HEK293 (cell line): Measurements from ENCODE around the gene EEF1A2.

Experiments
- FEZF1 ChIP-seq: fragments of 450-650 bp; formaldehyde crosslinking; IDR thresholded peaks from 2 replicates; pipeline ENCODE4 v1.5.1; 2016; ENCODE audit warnings: missing biosample characterization, missing genetic modification characterization
- GLI2 ChIP-seq: fragments of 450-650 bp; formaldehyde crosslinking; IDR thresholded peaks from 2 replicates; pipeline ENCODE4; 2017; ENCODE audit warnings: missing biosample characterization, missing genetic modification characterization, low read depth, borderline replicate concordance
- GLIS1 ChIP-seq: fragments of 450-650 bp; formaldehyde crosslinking; IDR thresholded peaks from 2 replicates; pipeline ENCODE4 v1.5.1; 2016; ENCODE audit warnings: missing biosample characterization, missing genetic modification characterization
- KLF7 ChIP-seq: fragments of 450-650 bp; formaldehyde crosslinking; IDR thresholded peaks from 2 replicates; pipeline ENCODE4 v1.5.1; 2016; ENCODE audit warnings: missing biosample characterization, missing genetic modification characterization, borderline replicate concordance
- KLF9 ChIP-seq: fragments of 450-650 bp; formaldehyde crosslinking; IDR thresholded peaks from 2 replicates; pipeline ENCODE4 v1.5.1; 2016; ENCODE audit warnings: missing biosample characterization, missing genetic modification characterization, low read depth
- SALL2 ChIP-seq: fragments of 450-650 bp; formaldehyde crosslinking; IDR thresholded peaks from 2 replicates; pipeline ENCODE4 v1.5.0; 2017; ENCODE audit warnings: missing biosample characterization, mild to moderate bottlenecking, missing genetic modification characterization, borderline replicate concordance
- SCRT1 ChIP-seq: fragments of 450-650 bp; formaldehyde crosslinking; IDR thresholded peaks from 2 replicates; pipeline ENCODE4 v1.5.1; 2016; ENCODE audit warnings: missing biosample characterization, missing genetic modification characterization, borderline replicate concordance
- SETDB1 ChIP-seq: IDR thresholded peaks from one replicate; pipeline ENCODE4 v1.6.1; 2017; ENCODE audit warnings: mild to moderate bottlenecking, low read length, moderate library complexity, mixed read lengths; ENCODE audit not compliant: insufficient read length
- TRIM28 ChIP-seq: IDR thresholded peaks from 2 replicates; pipeline ENCODE4 v1.6.1; 2011; ENCODE audit warnings: low read length, control low read depth, borderline replicate concordance
- YY2 ChIP-seq: fragments of 450-650 bp; formaldehyde crosslinking; IDR thresholded peaks from 2 replicates; pipeline ENCODE4 v1.5.1; 2016; ENCODE audit warnings: missing biosample characterization, missing genetic modification characterization
- ZBTB20 ChIP-seq: fragments of 450-650 bp; formaldehyde crosslinking; IDR thresholded peaks from 2 replicates; pipeline ENCODE4 v1.5.1; 2016; ENCODE audit warnings: missing biosample characterization, missing genetic modification characterization
- ZBTB7A ChIP-seq: fragments of 450-650 bp; formaldehyde crosslinking; IDR thresholded peaks from 2 replicates; pipeline ENCODE4 v1.5.1; 2016; ENCODE audit warnings: low read depth, missing biosample characterization, missing genetic modification characterization
- ZNF112 ChIP-seq: fragments of 450-650 bp; formaldehyde crosslinking; IDR thresholded peaks from 2 replicates; pipeline ENCODE4 v1.5.0; 2017; ENCODE audit warnings: missing biosample characterization, missing genetic modification characterization
- ZNF121 ChIP-seq: fragments of 450-650 bp; formaldehyde crosslinking; IDR thresholded peaks from 2 replicates; pipeline ENCODE4 v1.5.1; 2016; ENCODE audit warnings: missing biosample characterization, missing genetic modification characterization
- ZNF132 ChIP-seq: fragments of 450-650 bp; formaldehyde crosslinking; IDR thresholded peaks from 2 replicates; pipeline ENCODE4 v1.5.1; 2017; ENCODE audit warnings: missing biosample characterization, missing genetic modification characterization, borderline replicate concordance
- ZNF133 ChIP-seq: fragments of 450-650 bp; formaldehyde crosslinking; IDR thresholded peaks from 2 replicates; pipeline ENCODE4 v1.5.1; 2016; ENCODE audit warnings: missing biosample characterization, missing genetic modification characterization
- ZNF184 ChIP-seq: fragments of 450-650 bp; IDR thresholded peaks from 2 replicates; pipeline ENCODE4 v1.5.1; 2018; ENCODE audit warnings: missing biosample characterization, mild to moderate bottlenecking, missing genetic modification characterization
- ZNF221 ChIP-seq: fragments of 450-650 bp; formaldehyde crosslinking; IDR thresholded peaks from 2 replicates; pipeline ENCODE4 v1.5.1; 2017; ENCODE audit warnings: missing biosample characterization, missing genetic modification characterization, borderline replicate concordance
- ZNF24 ChIP-seq: fragments of 450-650 bp; formaldehyde crosslinking; IDR thresholded peaks from 2 replicates; pipeline ENCODE4 v1.5.1; 2016; ENCODE audit warnings: missing biosample characterization, missing genetic modification characterization
- ZNF544 ChIP-seq: fragments of 450-650 bp; formaldehyde crosslinking; IDR thresholded peaks from 2 replicates; pipeline ENCODE4 v1.5.0; 2017; ENCODE audit warnings: missing biosample characterization, missing genetic modification characterization
- ZNF549 ChIP-seq: fragments of 450-650 bp; IDR thresholded peaks from 2 replicates; pipeline ENCODE4 v1.5.1; 2018; ENCODE audit warnings: missing biosample characterization, missing genetic modification characterization, mild to moderate bottlenecking, inconsistent platforms, moderate library complexity
- ZNF610 ChIP-seq: fragments of 450-650 bp; formaldehyde crosslinking; IDR thresholded peaks from 2 replicates; pipeline ENCODE4 v1.5.1; 2016; ENCODE audit warnings: missing biosample characterization, missing genetic modification characterization, borderline replicate concordance
- ZNF626 ChIP-seq: fragments of 450-650 bp; sonication (Bioruptor Pico); formaldehyde crosslinking; IDR thresholded peaks from 2 replicates; pipeline ENCODE4 v1.5.1; 2018; ENCODE audit warnings: missing biosample characterization, missing genetic modification characterization, inconsistent platforms
- ZNF660 ChIP-seq: fragments of 450-650 bp; IDR thresholded peaks from 2 replicates; pipeline ENCODE4 v1.5.1; 2018; ENCODE audit warnings: missing biosample characterization, mild to moderate bottlenecking, missing genetic modification characterization
- ZNF670 ChIP-seq: fragments of 450-650 bp; formaldehyde crosslinking; IDR thresholded peaks from 2 replicates; pipeline ENCODE4 v1.5.1; 2016; ENCODE audit warnings: missing biosample characterization, missing genetic modification characterization, low read depth
- ZNF677 ChIP-seq: fragments of 450-650 bp; IDR thresholded peaks from 2 replicates; pipeline ENCODE4 v1.5.0; 2018; ENCODE audit warnings: missing biosample characterization, mild to moderate bottlenecking, missing genetic modification characterization, moderate library complexity
- ZNF777 ChIP-seq: fragments of 450-650 bp; formaldehyde crosslinking; IDR thresholded peaks from 2 replicates; pipeline ENCODE4 v1.5.1; 2017; ENCODE audit warnings: missing biosample characterization, missing genetic modification characterization, borderline replicate concordance
- ZNF791 ChIP-seq: fragments of 450-650 bp; formaldehyde crosslinking; IDR thresholded peaks from 2 replicates; pipeline ENCODE4 v1.5.1; 2016; ENCODE audit warnings: missing biosample characterization, missing genetic modification characterization
- ZSCAN30 ChIP-seq: fragments of 450-650 bp; IDR thresholded peaks from 2 replicates; pipeline ENCODE4 v1.5.1; 2018; ENCODE audit warnings: missing biosample characterization, mild to moderate bottlenecking, missing genetic modification characterization, moderate library complexity
- TF ChIP-seq, protein P1 (sequence below): fragments of 450-650 bp; formaldehyde crosslinking; IDR thresholded peaks from 2 replicates; pipeline ENCODE4 v1.5.1; 2016; ENCODE audit warnings: missing biosample characterization, missing genetic modification characterization
- TF ChIP-seq, protein P2 (sequence below): fragments of 450-650 bp; formaldehyde crosslinking; IDR thresholded peaks from 2 replicates; pipeline ENCODE4; 2016; ENCODE audit warnings: missing biosample characterization, missing genetic modification characterization
- TF ChIP-seq, protein P3 (sequence below): fragments of 450-650 bp; formaldehyde crosslinking; IDR thresholded peaks from 2 replicates; pipeline ENCODE4 v1.5.1; 2017; ENCODE audit warnings: missing biosample characterization, mild to moderate bottlenecking, missing genetic modification characterization, moderate library complexity
- TF ChIP-seq, protein P4 (sequence below): fragments of 450-650 bp; formaldehyde crosslinking; IDR thresholded peaks from 2 replicates; pipeline ENCODE4 v1.5.1; 2016; ENCODE audit warnings: missing biosample characterization, missing genetic modification characterization
- TF ChIP-seq, protein P5 (sequence below): fragments of 450-650 bp; formaldehyde crosslinking; IDR thresholded peaks from 2 replicates; pipeline ENCODE4 v1.5.1; 2016; ENCODE audit warnings: missing biosample characterization, missing genetic modification characterization, low read depth

EEF1A2 gene

DNA sequence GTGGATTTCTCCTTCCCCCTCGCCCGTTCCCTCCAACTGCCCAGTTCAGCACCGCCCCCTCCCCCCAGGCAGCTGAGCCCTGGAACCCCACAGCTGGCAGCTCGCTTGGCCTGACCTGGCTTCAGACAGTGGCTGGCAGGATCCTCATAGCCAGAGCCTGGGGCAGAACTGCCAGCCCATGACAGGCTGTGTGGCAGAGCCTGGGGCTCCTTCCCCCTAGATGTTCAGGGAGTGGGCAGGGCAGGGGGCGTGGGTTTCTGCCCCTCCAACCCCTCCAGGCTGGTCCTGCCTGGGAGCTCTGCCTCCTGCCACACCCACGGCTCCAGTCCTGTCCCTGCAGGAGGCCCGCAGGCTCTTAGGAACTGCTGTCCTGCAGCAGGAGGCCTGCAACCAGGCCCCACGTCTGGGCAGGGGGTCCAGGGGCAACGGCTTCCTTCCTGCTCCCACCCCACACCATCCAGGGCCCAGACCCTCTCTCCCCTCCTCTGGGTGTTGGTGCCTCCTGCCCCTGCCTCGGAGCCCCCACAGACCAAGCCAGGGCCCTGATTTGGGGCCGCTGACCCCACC is 16.8 kb downstream of the EEF1A2 start (continued):
- TF ChIP-seq, protein P1, sequence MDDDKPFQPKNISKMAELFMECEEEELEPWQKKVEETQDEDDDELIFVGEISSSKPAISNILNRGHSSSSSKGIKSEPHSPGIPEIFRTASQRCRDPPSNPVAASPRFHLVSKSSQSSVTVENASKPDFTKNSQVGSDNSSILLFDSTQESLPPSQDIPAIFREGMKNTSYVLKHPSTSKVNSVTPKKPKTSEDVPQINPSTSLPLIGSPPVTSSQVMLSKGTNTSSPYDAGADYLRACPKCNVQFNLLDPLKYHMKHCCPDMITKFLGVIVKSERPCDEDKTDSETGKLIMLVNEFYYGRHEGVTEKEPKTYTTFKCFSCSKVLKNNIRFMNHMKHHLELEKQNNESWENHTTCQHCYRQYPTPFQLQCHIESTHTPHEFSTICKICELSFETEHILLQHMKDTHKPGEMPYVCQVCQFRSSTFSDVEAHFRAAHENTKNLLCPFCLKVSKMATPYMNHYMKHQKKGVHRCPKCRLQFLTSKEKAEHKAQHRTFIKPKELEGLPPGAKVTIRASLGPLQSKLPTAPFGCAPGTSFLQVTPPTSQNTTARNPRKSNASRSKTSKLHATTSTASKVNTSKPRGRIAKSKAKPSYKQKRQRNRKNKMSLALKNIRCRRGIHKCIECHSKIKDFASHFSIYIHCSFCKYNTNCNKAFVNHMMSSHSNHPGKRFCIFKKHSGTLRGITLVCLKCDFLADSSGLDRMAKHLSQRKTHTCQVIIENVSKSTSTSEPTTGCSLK = no peak
- TF ChIP-seq ZNF660 (tag by site-specific recombination) (no peak), ZNF112 (tag by site-specific recombination) (no peak), ZNF610 (tag by site-specific recombination) (no peak), KLF9 (tag by site-specific recombination) (peak; percentile 55; the same call in 1 of the 2 replicates), ZNF549 (tag by site-specific recombination) (no peak), TRIM28 (no peak), SCRT1 (tag by site-specific recombination) (no peak), SETDB1 (no peak), FEZF1 (no peak), GLIS1 (peak; percentile 74), ZNF791 (no peak), ZNF121 (tag by site-specific recombination) (no peak), ZBTB7A (no peak), ZNF132 (tag by site-specific recombination) (no peak), ZNF544 (no peak), ZSCAN30 (tag by site-specific recombination) (no peak), KLF7 (tag by site-specific recombination) (no peak), ZNF24 (tag by site-specific recombination) (no peak), YY2 (tag by site-specific recombination) (no peak), ZNF133 (tag by site-specific recombination) (no peak), SALL2 (no peak), ZNF221 (tag by site-specific recombination) (no peak), ZBTB20 (tag by site-specific recombination) (0 out of 2 replicates have a peak, but pooled peaks have one; percentile 19), ZNF677 (no peak), ZNF777 (tag by site-specific recombination) (no peak), ZNF184 (tag by site-specific recombination) (no peak), ZNF626 (tag by site-specific recombination) (no peak), GLI2 (tag by site-specific recombination) (no peak), ZNF670 (tag by site-specific recombination) (no peak)
- TF ChIP-seq, protein P2, sequence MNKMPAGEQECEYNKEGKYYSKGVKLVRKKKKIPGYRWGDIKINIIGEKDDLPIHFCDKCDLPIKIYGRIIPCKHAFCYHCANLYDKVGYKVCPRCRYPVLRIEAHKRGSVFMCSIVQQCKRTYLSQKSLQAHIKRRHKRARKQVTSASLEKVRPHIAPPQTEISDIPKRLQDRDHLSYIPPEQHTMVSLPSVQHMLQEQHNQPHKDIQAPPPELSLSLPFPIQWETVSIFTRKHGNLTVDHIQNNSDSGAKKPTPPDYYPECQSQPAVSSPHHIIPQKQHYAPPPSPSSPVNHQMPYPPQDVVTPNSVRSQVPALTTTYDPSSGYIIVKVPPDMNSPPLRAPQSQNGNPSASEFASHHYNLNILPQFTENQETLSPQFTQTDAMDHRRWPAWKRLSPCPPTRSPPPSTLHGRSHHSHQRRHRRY (tag by site-specific recombination) = no peak
- TF ChIP-seq, protein P3, sequence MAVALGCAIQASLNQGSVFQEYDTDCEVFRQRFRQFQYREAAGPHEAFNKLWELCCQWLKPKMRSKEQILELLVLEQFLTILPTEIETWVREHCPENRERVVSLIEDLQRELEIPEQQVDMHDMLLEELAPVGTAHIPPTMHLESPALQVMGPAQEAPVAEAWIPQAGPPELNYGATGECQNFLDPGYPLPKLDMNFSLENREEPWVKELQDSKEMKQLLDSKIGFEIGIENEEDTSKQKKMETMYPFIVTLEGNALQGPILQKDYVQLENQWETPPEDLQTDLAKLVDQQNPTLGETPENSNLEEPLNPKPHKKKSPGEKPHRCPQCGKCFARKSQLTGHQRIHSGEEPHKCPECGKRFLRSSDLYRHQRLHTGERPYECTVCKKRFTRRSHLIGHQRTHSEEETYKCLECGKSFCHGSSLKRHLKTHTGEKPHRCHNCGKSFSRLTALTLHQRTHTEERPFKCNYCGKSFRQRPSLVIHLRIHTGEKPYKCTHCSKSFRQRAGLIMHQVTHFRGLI = no peak
- TF ChIP-seq, protein P4, sequence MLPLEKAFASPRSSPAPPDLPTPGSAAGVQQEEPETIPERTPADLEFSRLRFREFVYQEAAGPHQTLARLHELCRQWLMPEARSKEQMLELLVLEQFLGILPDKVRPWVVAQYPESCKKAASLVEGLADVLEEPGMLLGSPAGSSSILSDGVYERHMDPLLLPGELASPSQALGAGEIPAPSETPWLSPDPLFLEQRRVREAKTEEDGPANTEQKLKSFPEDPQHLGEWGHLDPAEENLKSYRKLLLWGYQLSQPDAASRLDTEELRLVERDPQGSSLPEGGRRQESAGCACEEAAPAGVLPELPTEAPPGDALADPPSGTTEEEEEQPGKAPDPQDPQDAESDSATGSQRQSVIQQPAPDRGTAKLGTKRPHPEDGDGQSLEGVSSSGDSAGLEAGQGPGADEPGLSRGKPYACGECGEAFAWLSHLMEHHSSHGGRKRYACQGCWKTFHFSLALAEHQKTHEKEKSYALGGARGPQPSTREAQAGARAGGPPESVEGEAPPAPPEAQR (tag by site-specific recombination) = no peak
- TF ChIP-seq, protein P5, sequence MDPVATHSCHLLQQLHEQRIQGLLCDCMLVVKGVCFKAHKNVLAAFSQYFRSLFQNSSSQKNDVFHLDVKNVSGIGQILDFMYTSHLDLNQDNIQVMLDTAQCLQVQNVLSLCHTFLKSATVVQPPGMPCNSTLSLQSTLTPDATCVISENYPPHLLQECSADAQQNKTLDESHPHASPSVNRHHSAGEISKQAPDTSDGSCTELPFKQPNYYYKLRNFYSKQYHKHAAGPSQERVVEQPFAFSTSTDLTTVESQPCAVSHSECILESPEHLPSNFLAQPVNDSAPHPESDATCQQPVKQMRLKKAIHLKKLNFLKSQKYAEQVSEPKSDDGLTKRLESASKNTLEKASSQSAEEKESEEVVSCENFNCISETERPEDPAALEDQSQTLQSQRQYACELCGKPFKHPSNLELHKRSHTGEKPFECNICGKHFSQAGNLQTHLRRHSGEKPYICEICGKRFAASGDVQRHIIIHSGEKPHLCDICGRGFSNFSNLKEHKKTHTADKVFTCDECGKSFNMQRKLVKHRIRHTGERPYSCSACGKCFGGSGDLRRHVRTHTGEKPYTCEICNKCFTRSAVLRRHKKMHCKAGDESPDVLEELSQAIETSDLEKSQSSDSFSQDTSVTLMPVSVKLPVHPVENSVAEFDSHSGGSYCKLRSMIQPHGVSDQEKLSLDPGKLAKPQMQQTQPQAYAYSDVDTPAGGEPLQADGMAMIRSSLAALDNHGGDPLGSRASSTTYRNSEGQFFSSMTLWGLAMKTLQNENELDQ = no peak
